Small intestine (tissue), 7 donors: ENCODE data around the gene PSG7. TPM values are rescaled to one million over a fixed set of nuclear protein-coding genes. Genes with fewer than 3 reads are reported as not detected.
"Not testable (repeated sequence)": the region's sequence is repeated elsewhere in the genome, so short reads cannot be mapped to it uniquely, and the experiment has no call there.

Experiments
- DNase-seq, 2 donors: peaks; one replicate each; pipeline versions ENCODE4 v3.0.0 to v3.0.0-alpha.2; 2013
- FAIRE-seq: peaks from 2 replicates; lab custom pipeline; 2012; peaks lifted over from hg19 to GRCh38; lab: Jason Lieb, UNC
- H3K27ac ChIP-seq, 3 donors: one replicate each; pipeline ENCODE4 v1.5.1; 2013; ENCODE audit warnings: low read length in 2 of 3, mild to moderate bottlenecking in 2 of 3, control low read depth in 1 of 3, inconsistent platforms in 1 of 3, low read depth in 1 of 3, moderate library complexity in 1 of 3
- H3K27me3 ChIP-seq, 3 donors: one replicate each; pipeline ENCODE4 v1.6.1; 2013; ENCODE audit warnings: low read length in 3 of 3, inconsistent platforms in 1 of 3; ENCODE audit not compliant: control insufficient read depth in 3 of 3, insufficient read depth in 3 of 3
- H3K36me3 ChIP-seq, 3 donors: one replicate each; pipeline ENCODE4 v1.6.1; 2013; ENCODE audit warnings: low read length in 3 of 3, inconsistent platforms in 1 of 3, low read depth in 1 of 3, mild to moderate bottlenecking in 1 of 3, moderate library complexity in 1 of 3; ENCODE audit not compliant: control insufficient read depth in 3 of 3, insufficient read depth in 2 of 3
- H3K4me1 ChIP-seq, 3 donors: one replicate each; pipeline ENCODE4 v1.6.1; 2013; ENCODE audit warnings: low read length in 2 of 3, inconsistent platforms in 1 of 3, low read depth in 1 of 3, mild to moderate bottlenecking in 1 of 3, moderate library complexity in 1 of 3; ENCODE audit not compliant: control insufficient read depth in 3 of 3, insufficient read depth in 2 of 3
- H3K4me3 ChIP-seq, 3 donors: one replicate each; pipeline ENCODE4 v1.5.1; 2013; ENCODE audit warnings: low read length in 3 of 3, control low read depth in 1 of 3, inconsistent platforms in 1 of 3, low read depth in 1 of 3, mild to moderate bottlenecking in 1 of 3, moderate library complexity in 1 of 3
- H3K9me3 ChIP-seq, 2 donors: one replicate each; pipeline ENCODE4 v1.6.1; 2013; ENCODE audit warnings: low read depth in 1 of 2, low read length in 1 of 2; ENCODE audit not compliant: control insufficient read depth in 2 of 2, insufficient read depth in 1 of 2
- WGBS, 3 donors: extraction: QIAGEN DNeasy Blood & Tissue Kit; methylation state at CpG; one replicate each; pipeline ENCODE4 v1.1.7; 2013; 5-methylcytosine and 5-hydroxymethylcytosine counted together
- polyA plus RNA-seq, 4 donors: library from polyadenylated mRNA; stranded (reverse) in 3 of 4; unstranded in 1 of 4; fragments of 200-250 nt in 3 of 4; fragments of 120-200 nt in 1 of 4; gene quantifications; one replicate each; pipeline versions ENCODE4 v1.2.1 to v1.2.3, GENCODE V29; 2013
- donor health status: healthy with polysubstance abuse.
- donor health status: control.
- donor health status: control.
- donor health status: Bipolar disorder and iron deficiency.
- donor health status: healthy.

Gene PSG7
- polyA plus RNA-seq, 4 donors: not detected

DNA sequence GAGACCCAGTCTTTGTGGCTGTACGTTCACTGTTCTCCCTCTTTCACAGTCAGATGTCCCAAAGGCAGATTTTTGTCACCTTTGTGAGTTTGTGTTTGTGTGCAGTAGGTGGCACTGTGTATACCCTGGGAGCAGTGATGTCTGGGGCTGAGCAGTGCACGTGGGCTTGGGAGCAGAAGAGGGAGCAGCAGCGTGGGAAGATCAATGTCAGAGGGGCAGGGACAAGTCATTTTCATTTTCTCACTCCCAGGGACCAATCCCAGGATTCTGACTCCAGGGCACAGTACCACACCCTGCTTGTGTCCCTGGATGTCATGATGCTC, 17.3 kb downstream of the PSG7 start:
- H3K27ac ChIP-seq: no peak overlapping the region
- FAIRE-seq: no peak

DNA sequence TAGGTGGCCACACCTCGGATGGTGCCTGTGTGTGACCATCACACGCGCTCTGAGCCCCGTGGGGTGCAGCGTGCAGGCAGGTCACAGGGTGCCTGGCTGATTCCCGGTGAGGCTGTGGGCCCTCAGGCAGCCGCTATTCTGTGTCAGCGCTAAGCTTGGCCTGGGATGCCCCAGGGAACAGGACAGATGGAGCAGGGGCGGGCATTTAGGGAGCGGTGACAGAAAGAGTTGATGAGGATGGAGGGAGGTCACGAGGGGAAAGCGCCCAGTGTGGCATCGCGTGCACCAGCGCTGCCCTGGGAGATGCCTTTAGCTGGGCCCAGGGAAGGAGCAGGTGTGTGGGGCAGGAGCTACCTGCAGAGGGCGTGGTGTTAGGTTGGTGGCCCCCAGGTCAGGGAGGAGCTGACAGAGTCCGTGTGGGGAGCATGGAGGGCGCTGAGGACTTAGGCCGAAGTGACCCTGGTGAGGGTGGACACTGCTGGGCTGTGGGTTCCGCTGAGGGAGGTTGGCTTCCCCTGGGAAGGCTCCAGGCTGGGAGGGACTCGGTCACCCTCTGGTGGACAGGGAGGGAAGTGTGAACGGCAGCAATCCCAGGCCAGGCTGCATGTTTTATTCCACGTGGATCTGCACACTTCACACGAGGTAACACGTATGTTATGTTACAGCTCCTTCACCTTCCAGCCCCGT, 17.8 kb downstream of the PSG7 start:
- not testable (repeated sequence) for H3K4me3 ChIP-seq, H3K9me3 ChIP-seq, DNase-seq, H3K4me1 ChIP-seq, H3K27me3 ChIP-seq, H3K36me3 ChIP-seq, H3K27ac ChIP-seq, FAIRE-seq
- WGBS, 3 donors: 71 to 74% (median 72%) methylated on average over 22 to 26 of the region's 26 CpGs

More for the DNA sequence above, 17.3 kb downstream of the PSG7 start:
- H3K4me1 ChIP-seq: no peaks in the 10 kb centered on the region
- H3K27me3 ChIP-seq: no peaks in the 10 kb centered on the region
- WGBS, 3 donors: 14 to 16% (median 15%) methylated on average over 3 of the region's 3 CpGs
- H3K4me3 ChIP-seq: no peak overlapping the region
- no peaks in the 10 kb centered on the region for H3K36me3 ChIP-seq
- H3K9me3 ChIP-seq: peaks cover 0 to 2% of the 10 kb centered on the region in 2 donors
- DNase-seq: no peak

DNA sequence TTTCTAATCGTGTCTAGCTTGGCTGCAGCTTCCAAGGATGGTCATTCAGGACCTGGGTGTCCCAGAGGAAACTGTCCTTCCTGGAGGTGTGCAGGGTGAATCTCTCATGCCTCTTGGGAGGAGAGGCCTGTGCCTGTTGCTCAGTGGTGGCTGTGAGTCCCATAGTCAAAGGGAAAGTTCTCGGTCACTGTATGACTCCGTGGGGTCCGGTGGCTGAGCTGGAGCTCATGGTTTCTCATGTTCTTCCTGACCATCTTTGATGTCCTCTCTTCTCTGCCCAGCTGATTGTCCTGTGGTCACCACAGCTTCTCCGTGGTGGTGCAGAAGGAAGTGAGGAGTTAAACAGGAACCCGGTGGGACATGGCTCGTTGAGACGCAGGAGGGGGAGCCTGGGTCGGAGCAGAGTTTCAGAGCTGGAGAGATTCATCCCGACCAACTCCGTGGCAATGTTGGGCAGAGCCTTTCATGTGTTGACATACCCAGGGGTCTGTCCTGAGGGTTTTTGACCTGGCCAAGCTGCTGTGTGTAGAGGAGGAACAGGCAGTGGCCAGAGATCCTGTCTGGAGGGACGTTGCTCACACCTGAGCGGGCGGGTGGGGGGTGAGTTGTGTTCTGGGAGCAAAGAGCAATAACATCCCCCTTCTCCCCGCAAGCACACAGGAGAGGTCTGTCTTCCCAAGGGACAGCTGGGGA, 18.5 kb downstream of the PSG7 start:
- not testable (repeated sequence) for H3K4me1 ChIP-seq, H3K9me3 ChIP-seq, H3K27me3 ChIP-seq, H3K36me3 ChIP-seq, H3K4me3 ChIP-seq, H3K27ac ChIP-seq, FAIRE-seq, DNase-seq
- 79 to 87% (median 82%) methylated on average over 15 of the region's 15 CpGs for WGBS, 3 donors

DNA sequence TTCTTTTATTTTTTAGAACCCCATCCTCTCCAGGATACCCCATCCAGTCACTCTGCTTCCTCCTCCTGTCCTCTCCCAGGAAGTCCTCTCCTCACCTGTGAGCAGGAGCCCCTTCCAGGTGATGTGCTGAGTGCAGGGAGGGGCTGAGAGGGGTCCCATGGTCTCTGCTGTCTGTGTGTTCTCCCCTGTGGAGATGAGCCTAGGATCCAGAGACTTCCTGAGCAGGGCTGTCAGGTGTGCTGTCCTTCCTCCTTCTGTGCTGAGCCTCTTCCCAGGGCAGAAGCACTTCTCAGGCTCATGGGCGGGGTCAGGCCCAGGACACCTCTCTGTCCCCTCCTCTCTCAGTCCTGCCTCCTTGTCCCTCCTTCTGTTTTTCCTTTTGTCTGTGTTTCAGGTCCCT, 19.4 kb downstream of the PSG7 start, which contains the start of gene PSG6:
Gene PSG6 (minus strand): TSS at position 261 of the 400 bp plus-strand sequence. CDS start 102 bp downstream, at position 159.
- H3K36me3 ChIP-seq, H3K27ac ChIP-seq, H3K4me3 ChIP-seq, H3K9me3 ChIP-seq, H3K27me3 ChIP-seq, DNase-seq, H3K4me1 ChIP-seq, FAIRE-seq: not testable (repeated sequence)
- 49 to 56% (median 50%) methylated on average over 1 of the region's 1 CpG for WGBS, 3 donors

DNA sequence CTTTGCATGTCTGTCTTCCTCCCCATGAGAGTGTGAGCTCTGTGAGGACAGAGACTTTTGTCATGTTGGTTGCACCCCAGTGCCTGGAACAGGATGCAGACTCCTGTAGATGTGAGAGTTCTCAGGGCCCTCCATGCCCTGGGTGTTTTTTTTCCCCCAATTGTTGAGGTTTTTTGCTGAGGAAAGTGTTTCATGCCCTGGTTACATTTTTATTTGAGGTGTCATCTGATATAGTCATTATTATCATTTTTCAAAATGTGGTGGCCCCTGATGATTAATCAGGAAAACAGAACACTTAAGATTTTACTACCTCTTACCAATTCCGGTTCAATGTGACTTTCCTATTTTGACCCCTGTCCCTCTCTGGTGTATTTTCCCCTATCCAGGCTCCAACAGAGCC, 20.1 kb downstream of the PSG7 start:
- H3K27ac ChIP-seq, H3K9me3 ChIP-seq, DNase-seq, H3K4me1 ChIP-seq, H3K27me3 ChIP-seq, H3K36me3 ChIP-seq, FAIRE-seq, H3K4me3 ChIP-seq: not testable (repeated sequence)
- WGBS, 3 donors: 72 to 82% (median 74%) methylated on average over 1 of the region's 1 CpG

DNA sequence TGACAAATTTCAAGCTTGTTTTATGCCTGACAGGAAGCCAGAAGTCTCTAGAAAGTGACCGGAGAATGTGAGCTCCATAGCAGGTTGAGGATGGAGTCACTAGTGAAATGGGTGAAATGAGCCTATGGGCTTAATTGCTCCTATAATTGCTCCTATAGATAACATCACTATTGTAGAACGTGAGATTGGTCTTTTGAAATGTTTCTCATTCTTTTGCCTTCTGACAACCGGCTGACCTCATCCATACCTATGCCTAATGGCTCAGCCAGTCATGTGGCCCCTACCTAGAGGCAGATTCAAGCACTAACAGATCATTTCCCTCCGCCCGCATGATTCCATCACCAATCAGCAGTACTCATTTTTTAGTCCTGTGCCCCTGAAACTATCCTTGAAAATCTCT, 23.5 kb downstream of the PSG7 start:
- H3K36me3 ChIP-seq, H3K9me3 ChIP-seq, H3K4me3 ChIP-seq, FAIRE-seq, DNase-seq, H3K27ac ChIP-seq, H3K4me1 ChIP-seq, H3K27me3 ChIP-seq: not testable (repeated sequence)
- WGBS, 3 donors: 74 to 80% (median 76%) methylated on average over 5 of the region's 5 CpGs

DNA sequence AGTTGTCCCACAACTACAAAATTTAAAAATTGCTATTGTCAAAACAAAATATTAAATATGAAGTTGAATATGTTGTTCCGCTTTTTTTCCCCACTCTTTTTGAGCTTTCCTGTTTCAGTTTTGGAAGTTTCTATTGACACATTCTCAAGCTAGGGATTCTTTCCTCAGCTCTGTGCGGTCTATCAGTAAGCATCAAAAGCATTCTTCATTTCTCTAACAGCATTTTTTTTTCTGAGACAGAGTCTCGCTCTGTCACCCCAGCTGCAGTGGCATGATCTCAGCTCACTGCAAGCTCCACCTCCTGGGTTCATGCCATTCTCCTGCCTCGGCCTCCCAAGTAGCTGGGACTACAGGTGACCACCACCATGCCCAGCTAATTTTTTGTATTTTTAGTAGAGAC, 24.1 kb downstream of the PSG7 start:
- 85 to 87% (median 86%) methylated on average over 4 of the region's 4 CpGs for WGBS, 3 donors
- not testable (repeated sequence) for H3K27ac ChIP-seq, DNase-seq, H3K27me3 ChIP-seq, H3K36me3 ChIP-seq, H3K9me3 ChIP-seq, FAIRE-seq, H3K4me3 ChIP-seq, H3K4me1 ChIP-seq

DNA sequence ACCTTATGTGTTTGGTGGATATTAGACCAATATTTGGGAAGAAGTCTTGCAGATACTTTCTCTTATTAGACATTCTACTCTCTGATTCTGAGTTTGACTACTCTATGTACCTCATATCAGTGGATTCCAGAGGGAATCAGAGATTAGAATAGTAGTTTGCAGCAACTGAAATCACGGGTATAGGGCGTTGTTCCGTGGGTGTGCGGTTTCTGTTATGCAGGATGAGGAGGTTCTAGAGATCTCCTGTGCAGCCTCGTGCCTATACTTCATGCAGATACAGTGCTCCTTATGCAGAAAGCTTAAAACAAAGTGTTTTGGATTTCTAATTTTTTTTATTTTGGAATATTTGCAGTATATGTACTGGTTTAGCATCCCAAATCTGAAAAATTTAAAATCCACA, 25.3 kb downstream of the PSG7 start:
- not testable (repeated sequence) for H3K4me3 ChIP-seq, H3K4me1 ChIP-seq, H3K27me3 ChIP-seq, DNase-seq, H3K36me3 ChIP-seq, H3K9me3 ChIP-seq, H3K27ac ChIP-seq, FAIRE-seq
- 58 to 80% (median 71%) methylated on average over 5 of the region's 5 CpGs for WGBS, 3 donors
